Measurements from ENCODE around the gene SEPHS2. TPM values are rescaled to one million over a fixed set of nuclear protein-coding genes. Genes with fewer than 3 reads are reported as not detected.

The SEPHS2 gene
- total RNA-seq, 6 experiments from 2014 or later, result 157 to 228 (median 205) TPM

GRCh38 chr16:30407804-30408534 is 37.7 kb downstream of the SEPHS2 start:
- intact Hi-C loops (cut with DNase I), result no loop called here
- ATAC-seq (peak; percentile 5 to 36 (median 18)), DNase-seq (no peak)
- Histone ChIP-seq H3K4me3 (peak overlapping the region; percentile 59 to 73 (median 70)), H3K36me3 (no peaks in the 10 kb centered on the region), H3K27ac (peak overlapping the region; percentile 63 to 81 (median 67)), H3K9me3 (no peaks in the 10 kb centered on the region), H3K4me1 (peaks cover 0 to 21% (median 10%) of the 10 kb centered on the region in 4 donors), H3K27me3 (no peaks in the 10 kb centered on the region)
- 15% methylated on average over 9 of the region's 19 CpGs for WGBS (ENCODE audit: insufficient coverage, low coverage, low lambda C conversion rate, missing lambda C conversion rate)
- TF ChIP-seq CTCF (IDR thresholded peaks at IDR 0.05), result no peak
- no peak for TF ChIP-seq POLR2A (IDR thresholded peaks at IDR 0.05)

GRCh38 chr16:30407102-30407803 is 38.4 kb downstream of the SEPHS2 start, which contains the start of gene ZNF771:
TSS of gene ZNF771 (plus strand) at chr16:30407606. CDS start at chr16:30408054, 448 bp downstream.
- Histone ChIP-seq H3K9me3 (no peaks in the 10 kb centered on the region), H3K4me1 (peaks cover 0 to 23% (median 10%) of the 10 kb centered on the region in 4 donors), H3K4me3 (peak within 1 kb of the TSS; percentile 59 to 73 (median 70)), H3K36me3 (no peaks in the 10 kb centered on the region), H3K27me3 (no peaks in the 10 kb centered on the region), H3K27ac (peak within 1 kb of the TSS; percentile 63 to 81 (median 67))
- DNase-seq (peak; percentile 97 to 98 (median 97)), ATAC-seq (peak; percentile 90 to 97 (median 94))
- intact Hi-C loops (cut with DNase I), result no loop called here
- WGBS (ENCODE audit: insufficient coverage, low coverage, low lambda C conversion rate, missing lambda C conversion rate), result 0% methylated on average over 10 of the region's 65 CpGs
- TF ChIP-seq CTCF (IDR thresholded peaks at IDR 0.05) (peak in 1 of 4 donors; percentile 21), POLR2A (IDR thresholded peaks at IDR 0.05) (no peak)

- WGBS (ENCODE audit: insufficient coverage, low coverage, low lambda C conversion rate, missing lambda C conversion rate), result 19% methylated on average over 14 of the region's 14 CpGs
- peak overlapping the region; percentile 63 to 81 (median 67) for H3K27ac ChIP-seq
Observed at GRCh38 chr16:30406795-30407101, 38.9 kb downstream of the SEPHS2 start.

More at GRCh38 chr16:30406795-30407101, 38.9 kb downstream of the SEPHS2 start:
- ATAC-seq (no peak), DNase-seq (no peak)
- TF ChIP-seq POLR2A (IDR thresholded peaks at IDR 0.05) (no peak), CTCF (IDR thresholded peaks at IDR 0.05) (no peak)
- Histone ChIP-seq H3K27me3 (no peaks in the 10 kb centered on the region), H3K9me3 (no peaks in the 10 kb centered on the region), H3K36me3 (no peaks in the 10 kb centered on the region), H3K4me3 (peak overlapping the region; percentile 59 to 73 (median 70)), H3K4me1 (peaks cover 0 to 28% (median 13%) of the 10 kb centered on the region in 4 donors)
- intact Hi-C loops (cut with DNase I), result no loop called here

Data from right lobe of liver (tissue), 6 donors.